ENCODE measurements around the gene RAD21L1. TPM values are rescaled to one million over a fixed set of nuclear protein-coding genes. Genes with fewer than 3 reads are reported as not detected.
"Not testable (repeated sequence)": the region's sequence is repeated elsewhere in the genome, so short reads cannot be mapped to it uniquely, and the experiment has no call there.

The RAD21L1 gene
- total and polyA plus RNA-seq, 2 of the 8 experiments (the other 6 are each of a cell fraction or from before 2014, with no cell fraction given): 0.06 to 0.26 TPM

GRCh38 chr20:1222750-1223149 lies 3.1 kb upstream of the RAD21L1 start:
- H3K18ac ChIP-seq (ENCODE audit: extremely low read depth, low read length); H2BK15ac ChIP-seq (ENCODE audit: low read length); H4K20me1 ChIP-seq (replicated peaks in 1 of 2; ENCODE audit: control insufficient read depth in 1 of 2, insufficient read depth in 2 of 2, low read length in 2 of 2); H2BK20ac ChIP-seq (ENCODE audit: low read length); H2BK5ac ChIP-seq (ENCODE audit: low read depth, low read length); H3K36me3 ChIP-seq (ENCODE audit: control insufficient read depth in 2 of 4, insufficient read depth in 4 of 4, low read length in 3 of 4); H3K4me3 ChIP-seq (ENCODE audit: extremely low read depth in 1 of 4, insufficient read depth in 2 of 4, low read depth in 3 of 4, low read length in 4 of 4); H3K14ac ChIP-seq (ENCODE audit: insufficient read length); H2AK5ac ChIP-seq (ENCODE audit: low read depth, low read length); H2BK120ac ChIP-seq (replicated peaks; ENCODE audit: low read depth, low read length); H4K5ac ChIP-seq (ENCODE audit: insufficient read length, low read depth, low read length); POLR2A ChIA-PET (ENCODE audit: partially characterized antibody); H3K79me2 ChIP-seq (ENCODE audit: control insufficient read depth in 1 of 2, insufficient read depth in 2 of 2, low read length in 2 of 2); H3K4ac ChIP-seq (replicated peaks; ENCODE audit: insufficient read length, low read depth, low read length); H3K9ac ChIP-seq (replicated peaks in 1 of 4; ENCODE audit: extremely low read depth in 1 of 4, low read depth in 3 of 4, low read length in 3 of 4); H3K9me3 ChIP-seq (ENCODE audit: insufficient read depth in 2 of 2, low read depth in 1 of 2, low read length in 1 of 2); H2BK12ac ChIP-seq (ENCODE audit: low read depth, low read length); H4K91ac ChIP-seq (replicated peaks; ENCODE audit: insufficient read length, low read length); H3K4me2 ChIP-seq (ENCODE audit: insufficient read depth in 1 of 2, low read depth in 2 of 2, low read length in 2 of 2); H3K4me1 ChIP-seq (replicated peaks in 1 of 4; ENCODE audit: control insufficient read depth in 3 of 4, insufficient read depth in 4 of 4, low read length in 3 of 4); H3K23me2 ChIP-seq (ENCODE audit: low read depth, low read length); H4K8ac ChIP-seq (ENCODE audit: extremely low read depth, insufficient read depth, low read length); H3K27ac ChIP-seq (ENCODE audit: low read depth, low read length); DNase-seq (ENCODE audit: low read depth in 1 of 2, low spot score in 2 of 2); H3K56ac ChIP-seq (replicated peaks; ENCODE audit: insufficient read length, low read depth, low read length); CTCF ChIA-PET (ENCODE audit: partially characterized antibody); FAIRE-seq; H3K79me1 ChIP-seq (ENCODE audit: low read depth, low read length); H3K23ac ChIP-seq (ENCODE audit: insufficient read length); H2AFZ ChIP-seq (ENCODE audit: low read length): not testable (repeated sequence)
- peaks cover 0 to 10% (median 7%) of the 10 kb centered on the region in 4 experiments; a peak in 6 of 7 replicates for H3K27me3 ChIP-seq (replicated peaks in 1 of 4; ENCODE audit: control insufficient read depth in 3 of 4, extremely low read depth in 1 of 4, insufficient read depth in 3 of 4, low read length in 3 of 4)
- 89% methylated on average over 3 of the region's 4 CpGs; no CpG with 5 or more reads in 1 of the 2 experiments for WGBS, 2 experiments (ENCODE audit: extremely low coverage in 1 of 2, insufficient coverage in 1 of 2, insufficient read length in 1 of 2, insufficient replicate concordance in 2 of 2, low coverage in 1 of 2, low lambda C conversion rate in 2 of 2, missing lambda C conversion rate in 1 of 2)

Measured in H1 (cell line).